ENCODE measurements around the gene CYP27B1.

DNA sequence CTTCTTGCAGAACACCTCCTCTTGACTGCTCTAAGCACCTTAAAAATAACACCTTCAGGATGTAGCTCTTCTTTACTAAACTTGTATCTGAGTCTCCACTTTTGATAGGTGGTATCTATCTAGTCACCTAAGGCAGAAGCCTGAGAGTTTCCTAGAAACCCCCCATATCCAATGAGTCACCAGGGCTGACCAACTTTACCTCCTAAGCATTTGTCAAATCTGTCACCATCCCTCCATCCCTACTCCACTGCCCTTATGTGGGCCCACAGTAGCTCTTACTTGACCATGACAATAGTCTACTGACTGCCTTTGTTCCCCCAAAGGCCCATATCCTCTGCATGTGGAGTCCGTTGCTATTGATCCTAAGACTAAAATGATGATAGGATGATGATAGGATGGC lies 35.7 kb upstream of the CYP27B1 start:
- TF ChIP-seq, protein P1, sequence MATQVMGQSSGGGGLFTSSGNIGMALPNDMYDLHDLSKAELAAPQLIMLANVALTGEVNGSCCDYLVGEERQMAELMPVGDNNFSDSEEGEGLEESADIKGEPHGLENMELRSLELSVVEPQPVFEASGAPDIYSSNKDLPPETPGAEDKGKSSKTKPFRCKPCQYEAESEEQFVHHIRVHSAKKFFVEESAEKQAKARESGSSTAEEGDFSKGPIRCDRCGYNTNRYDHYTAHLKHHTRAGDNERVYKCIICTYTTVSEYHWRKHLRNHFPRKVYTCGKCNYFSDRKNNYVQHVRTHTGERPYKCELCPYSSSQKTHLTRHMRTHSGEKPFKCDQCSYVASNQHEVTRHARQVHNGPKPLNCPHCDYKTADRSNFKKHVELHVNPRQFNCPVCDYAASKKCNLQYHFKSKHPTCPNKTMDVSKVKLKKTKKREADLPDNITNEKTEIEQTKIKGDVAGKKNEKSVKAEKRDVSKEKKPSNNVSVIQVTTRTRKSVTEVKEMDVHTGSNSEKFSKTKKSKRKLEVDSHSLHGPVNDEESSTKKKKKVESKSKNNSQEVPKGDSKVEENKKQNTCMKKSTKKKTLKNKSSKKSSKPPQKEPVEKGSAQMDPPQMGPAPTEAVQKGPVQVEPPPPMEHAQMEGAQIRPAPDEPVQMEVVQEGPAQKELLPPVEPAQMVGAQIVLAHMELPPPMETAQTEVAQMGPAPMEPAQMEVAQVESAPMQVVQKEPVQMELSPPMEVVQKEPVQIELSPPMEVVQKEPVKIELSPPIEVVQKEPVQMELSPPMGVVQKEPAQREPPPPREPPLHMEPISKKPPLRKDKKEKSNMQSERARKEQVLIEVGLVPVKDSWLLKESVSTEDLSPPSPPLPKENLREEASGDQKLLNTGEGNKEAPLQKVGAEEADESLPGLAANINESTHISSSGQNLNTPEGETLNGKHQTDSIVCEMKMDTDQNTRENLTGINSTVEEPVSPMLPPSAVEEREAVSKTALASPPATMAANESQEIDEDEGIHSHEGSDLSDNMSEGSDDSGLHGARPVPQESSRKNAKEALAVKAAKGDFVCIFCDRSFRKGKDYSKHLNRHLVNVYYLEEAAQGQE (IDR thresholded peaks at IDR 0.05; ENCODE audit: insufficient read depth in 1 of 2, low read depth in 2 of 2, low read length in 2 of 2), result no peak
- no peak for TF ChIP-seq POLR2AphosphoS5 (IDR thresholded peaks at IDR 0.05; ENCODE audit: low read depth, low read length)
- TF ChIP-seq SIN3A (IDR thresholded peaks at IDR 0.05; ENCODE audit: borderline replicate concordance, insufficient read depth, low read length), result no peak

Measured in PFSK-1 (cell line).